GM08714 (cell line): Measurements from ENCODE around the gene ABCD3.
"Not testable (repeated sequence)": the region's sequence is repeated elsewhere in the genome, so short reads cannot be mapped to it uniquely, and the experiment has no call there.

Experiments
- H3K4me3 ChIP-seq: fragments of 200-500 bp; sonication (Bioruptor generic); 2 replicates; pipeline ENCODE4 v1.5.1; 2014; ENCODE audit warnings: mild to moderate bottlenecking, low read length, inconsistent platforms
- ZNF274 ChIP-seq: IDR thresholded peaks from 2 replicates; pipeline ENCODE4 v1.6.1; 2012; ENCODE audit warnings: mild to moderate bottlenecking, low read depth, low read length

ABCD3 gene

DNA sequence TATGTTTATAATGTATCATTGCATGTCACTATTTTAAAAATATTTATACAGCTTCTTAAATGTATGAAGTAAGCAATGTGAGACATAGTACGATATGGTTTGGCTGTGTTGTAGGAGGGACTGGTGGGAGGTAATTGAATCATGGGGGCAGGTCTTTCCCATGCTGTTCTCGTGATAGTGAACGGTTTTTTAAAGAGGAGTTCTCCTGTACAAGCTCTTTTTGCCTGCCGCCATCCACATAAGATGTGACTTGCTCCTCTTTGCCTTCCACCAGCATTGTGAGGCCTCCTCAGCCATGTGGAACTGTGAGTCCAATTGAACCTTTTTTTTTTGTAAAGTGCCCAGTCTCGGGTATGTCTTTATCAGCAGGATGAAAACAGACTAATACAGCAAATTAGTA, 10.3 kb downstream of the ABCD3 start:
- no peak for TF ChIP-seq ZNF274
- no peak overlapping the region for H3K4me3 ChIP-seq

DNA sequence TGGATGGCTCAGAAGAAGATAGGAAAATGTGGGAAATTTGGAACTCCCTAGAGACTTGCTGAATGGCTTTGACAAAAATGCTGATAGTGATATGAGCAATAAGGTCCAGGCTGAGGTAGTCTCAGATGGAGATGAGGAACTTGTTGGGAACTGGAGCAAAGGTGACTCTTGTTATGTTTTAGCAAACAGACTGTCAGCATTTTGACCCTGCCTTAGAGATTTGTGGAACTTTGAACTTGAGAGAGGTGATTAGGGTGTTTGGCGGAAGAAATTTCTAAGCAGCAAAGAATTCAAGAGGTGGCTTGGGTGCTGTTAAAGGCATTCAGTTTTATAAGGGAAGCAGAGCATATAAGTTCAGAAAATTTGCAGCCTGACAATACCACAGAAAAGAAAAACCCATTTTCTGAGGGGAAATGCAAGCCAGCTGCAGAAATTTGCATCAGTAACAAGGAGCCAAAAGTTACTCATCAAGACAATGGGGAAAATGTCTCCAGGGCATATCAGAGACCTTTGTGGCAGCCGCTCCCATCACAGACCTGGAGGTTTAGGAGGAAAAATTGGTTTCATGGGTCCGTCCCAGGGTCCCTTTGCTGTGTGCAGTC, 10.8 kb downstream of the ABCD3 start:
- not testable (repeated sequence) for H3K4me3 ChIP-seq

DNA sequence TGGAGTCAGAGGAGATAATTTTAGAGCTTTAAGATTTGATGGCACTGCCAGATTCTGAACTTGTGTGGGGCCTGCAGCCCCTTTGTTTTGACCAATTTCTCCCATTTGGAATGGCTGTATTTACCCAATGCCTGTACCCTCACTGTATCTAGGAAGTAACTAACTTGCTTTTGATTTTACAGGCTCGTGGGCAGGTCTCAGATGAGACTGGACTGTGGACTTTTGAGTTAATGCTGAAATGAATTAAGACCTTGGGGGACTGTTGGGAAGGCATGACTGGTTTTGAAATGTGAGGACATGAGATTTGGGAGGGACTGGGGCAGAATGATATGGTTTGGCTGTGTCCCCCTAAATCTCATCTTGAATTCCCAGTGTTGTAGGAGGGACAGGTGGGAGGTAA, 11.9 kb downstream of the ABCD3 start:
- not testable (repeated sequence) for H3K4me3 ChIP-seq

DNA sequence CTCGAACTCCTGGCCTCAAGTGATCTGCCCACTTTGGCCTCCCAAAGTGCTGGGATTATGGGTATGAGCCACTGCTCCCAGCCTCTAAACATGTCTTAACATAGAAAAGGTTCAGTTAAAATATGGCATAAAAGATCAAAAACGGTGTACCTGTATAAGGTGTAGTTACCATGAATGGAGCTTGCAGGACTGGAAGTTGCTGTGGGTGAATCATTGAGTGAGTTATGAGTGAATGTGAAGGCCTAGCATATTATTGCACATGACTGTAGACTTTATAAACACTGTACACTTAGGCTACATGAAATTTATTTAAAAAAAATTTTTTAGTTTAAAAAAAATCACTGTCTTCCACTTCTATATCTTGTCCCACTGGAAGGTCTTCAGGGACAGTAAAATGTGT, 15.7 kb downstream of the ABCD3 start:
- TF ChIP-seq ZNF274, result no peak
- H3K4me3 ChIP-seq, result no peak overlapping the region

DNA sequence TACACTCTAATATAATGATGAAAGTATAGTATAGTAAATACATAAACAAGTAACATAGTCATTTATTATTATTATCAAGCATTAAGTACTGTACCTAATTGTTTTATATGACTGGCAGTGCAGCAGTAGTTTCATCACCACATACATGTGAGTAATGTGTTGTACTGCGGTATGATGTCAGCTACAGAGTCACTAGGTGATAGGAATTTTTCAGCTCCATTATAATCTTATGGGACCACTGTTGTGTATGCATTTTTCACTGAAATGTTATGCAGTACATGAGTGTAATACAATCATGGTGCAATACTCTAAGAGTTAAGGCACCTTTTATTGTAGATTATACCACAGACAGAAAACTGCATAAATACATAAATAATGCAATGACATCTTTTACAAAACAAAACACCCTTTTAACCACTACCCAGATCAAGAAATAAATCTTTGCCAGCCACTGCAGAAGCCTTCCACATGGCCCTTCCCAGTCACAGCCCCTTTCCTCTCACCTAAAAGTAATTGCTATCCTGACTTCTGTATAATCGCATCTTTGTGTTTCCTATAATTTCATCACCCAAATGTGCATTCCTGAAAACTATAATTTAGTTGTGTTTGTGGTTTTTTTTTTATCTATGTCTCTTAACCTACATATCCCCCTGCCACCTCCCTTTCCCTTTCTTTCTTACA, 16.3 kb downstream of the ABCD3 start:
- no peak overlapping the region for H3K4me3 ChIP-seq
- TF ChIP-seq ZNF274, result no peak

DNA sequence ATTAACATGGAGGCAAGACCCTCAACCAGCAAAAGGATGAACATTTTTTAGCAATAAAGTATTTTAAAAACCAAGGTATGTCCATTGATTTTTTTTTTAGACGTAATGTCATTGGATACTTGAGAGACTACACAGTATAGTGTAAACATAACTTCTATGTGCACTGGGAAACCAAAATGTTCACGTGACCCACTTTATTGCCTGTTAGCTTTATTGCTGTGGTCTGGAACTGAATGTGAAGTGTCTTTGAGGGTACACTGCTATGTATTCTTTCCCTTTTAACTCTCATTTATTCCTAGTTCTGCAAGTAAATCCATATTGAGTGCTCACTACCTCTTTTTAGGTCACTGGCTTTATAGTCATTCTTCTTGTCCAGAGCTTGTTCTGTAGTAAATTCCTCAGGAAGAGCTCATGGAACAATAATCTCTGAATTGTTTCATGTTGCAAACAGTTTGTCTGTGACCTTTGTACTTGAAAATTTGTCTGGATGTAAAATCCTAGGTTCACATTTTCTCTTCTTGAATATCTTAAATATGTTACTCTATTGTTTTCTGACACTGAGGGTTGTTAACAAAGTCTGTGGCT, 20.6 kb downstream of the ABCD3 start:
- no peak for TF ChIP-seq ZNF274
- H3K4me3 ChIP-seq, result no peak overlapping the region

DNA sequence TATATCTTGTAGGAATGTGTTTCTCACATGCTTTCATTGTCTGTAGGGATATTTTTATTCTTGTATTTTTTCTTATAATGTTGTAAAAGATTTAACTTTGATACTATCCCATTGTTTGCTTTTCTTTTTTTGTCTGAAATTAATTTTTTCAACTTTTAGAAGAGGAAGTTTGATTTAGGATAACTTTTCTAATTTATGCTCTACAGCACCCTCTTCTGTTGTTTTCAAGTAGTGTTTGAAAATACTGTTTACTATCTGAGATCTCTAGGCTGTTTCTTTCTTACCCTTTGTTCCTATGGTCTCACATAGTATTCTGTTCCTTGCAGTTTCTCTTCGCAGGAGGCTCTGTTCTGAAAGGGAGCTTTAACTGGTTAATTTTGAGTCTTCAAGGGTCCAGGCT, 21.9 kb downstream of the ABCD3 start:
- no peak for TF ChIP-seq ZNF274

DNA sequence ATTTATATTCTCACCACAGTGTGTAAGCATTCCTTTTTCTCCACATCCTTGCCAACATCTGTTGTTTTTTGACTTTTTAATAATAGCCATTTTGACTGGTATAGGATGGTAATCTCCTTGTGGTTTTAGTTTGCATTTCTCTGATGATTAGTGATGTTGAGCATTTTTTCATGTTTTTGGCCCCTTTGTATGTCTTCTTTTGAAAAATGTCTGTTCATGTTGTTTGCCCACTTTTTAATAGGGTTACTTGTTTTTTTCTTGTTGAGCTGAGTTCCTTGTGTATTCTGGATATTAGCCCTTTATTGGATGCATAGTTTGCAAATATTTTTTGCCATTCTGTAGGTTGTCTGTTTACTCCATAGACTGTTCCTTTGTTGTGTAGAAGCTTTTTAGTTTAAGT, 24.9 kb downstream of the ABCD3 start:
- H3K4me3 ChIP-seq, result not testable (repeated sequence)

More for the DNA sequence above, 21.9 kb downstream of the ABCD3 start:
- no peak overlapping the region for H3K4me3 ChIP-seq

DNA sequence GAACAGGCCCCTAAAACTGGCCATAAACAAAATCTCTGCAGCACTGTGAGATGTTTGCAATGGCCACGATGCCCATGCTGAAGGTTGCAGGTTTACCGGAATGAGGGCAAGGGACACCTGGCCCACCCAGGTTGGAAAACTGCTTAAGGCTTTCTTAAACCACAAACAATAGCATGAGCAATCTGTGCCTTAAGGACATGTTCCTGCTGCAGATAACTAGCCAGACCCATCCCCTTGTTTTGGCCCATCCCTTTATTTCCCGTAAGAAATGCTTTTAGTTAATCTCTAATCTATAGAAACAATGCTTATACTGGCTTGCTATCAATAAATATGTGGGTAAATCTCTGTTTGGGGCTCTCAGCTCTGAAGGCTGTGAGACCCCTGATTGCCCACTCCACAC, 26.6 kb downstream of the ABCD3 start:
- H3K4me3 ChIP-seq, result not testable (repeated sequence)

DNA sequence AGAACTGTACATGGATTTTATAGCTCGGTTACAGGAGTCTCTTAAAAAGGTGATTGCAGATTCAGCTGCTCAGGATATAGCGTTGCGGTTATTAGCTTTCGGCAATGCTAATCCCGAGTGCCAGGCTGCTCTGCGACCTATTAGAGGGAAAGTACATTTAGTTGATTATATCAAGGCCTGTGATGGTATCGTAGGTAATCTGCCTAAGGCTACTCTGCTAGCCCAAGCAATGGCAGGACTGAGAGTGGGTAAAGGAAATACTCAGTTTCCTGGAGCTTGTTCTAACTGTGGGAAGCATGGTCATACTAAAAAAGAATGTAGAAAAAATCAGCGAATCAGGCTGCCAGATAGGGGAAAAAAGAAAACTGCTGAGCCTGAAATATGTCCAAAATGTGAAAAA, 27.5 kb downstream of the ABCD3 start:
- H3K4me3 ChIP-seq, result not testable (repeated sequence)

DNA sequence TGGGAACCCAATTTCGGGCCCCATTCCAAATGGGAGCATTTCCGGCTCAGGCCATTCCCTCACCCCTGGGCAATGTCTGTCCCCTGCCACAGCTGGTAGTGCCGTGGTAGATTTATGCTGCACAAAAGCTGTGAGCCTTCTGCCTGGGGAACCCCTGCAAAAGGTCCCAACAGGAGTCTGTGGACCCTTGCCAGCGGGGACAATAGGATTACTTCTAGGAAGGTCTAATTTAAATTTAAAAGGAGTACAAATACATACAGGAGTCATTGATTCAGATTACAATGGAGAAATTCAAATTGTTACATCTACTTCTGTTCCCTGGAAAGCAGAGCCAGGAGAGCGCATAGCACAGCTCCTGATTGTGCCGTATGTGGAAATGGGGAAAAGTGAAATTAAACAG, 28.0 kb downstream of the ABCD3 start:
- not testable (repeated sequence) for H3K4me3 ChIP-seq

DNA sequence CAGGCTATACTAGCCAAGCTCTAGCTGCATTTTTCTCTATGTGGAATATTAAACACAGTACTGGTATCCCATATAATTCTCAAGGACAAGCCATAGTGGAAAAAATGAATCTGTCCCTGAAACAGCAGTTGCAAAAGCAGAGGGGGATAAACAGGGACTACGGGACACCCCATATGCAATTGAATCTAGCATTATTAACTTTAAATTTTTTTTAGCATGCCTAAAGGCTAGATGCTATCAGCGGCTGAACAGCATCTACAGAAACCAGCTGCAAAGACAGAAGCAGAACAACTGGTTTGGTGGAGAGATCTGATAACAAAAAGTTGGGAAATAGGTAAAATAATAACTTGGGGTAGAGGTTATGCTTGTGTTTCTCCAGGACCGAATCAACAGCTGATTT, 30.6 kb downstream of the ABCD3 start:
- H3K4me3 ChIP-seq, result not testable (repeated sequence)

DNA sequence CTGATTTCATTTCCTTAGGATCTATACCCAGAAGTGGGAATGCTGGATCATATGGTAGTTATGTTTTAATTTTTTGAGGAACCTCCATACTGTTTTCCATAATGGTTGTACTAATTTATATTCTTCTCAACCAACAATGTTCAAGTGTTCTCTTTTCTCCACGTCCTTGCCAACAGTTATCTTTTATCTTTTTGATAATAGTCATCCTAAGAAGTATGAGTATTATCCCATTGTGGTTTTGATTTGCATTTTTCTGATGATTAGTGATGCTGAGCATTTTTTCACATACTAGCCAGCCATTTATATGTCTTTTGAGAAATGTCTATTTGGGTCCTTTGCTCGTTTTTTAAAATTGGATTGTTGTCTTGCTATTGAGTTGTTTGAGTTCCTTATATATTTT, 38.5 kb downstream of the ABCD3 start:
- no peak for TF ChIP-seq ZNF274
- H3K4me3 ChIP-seq, result no peak overlapping the region

DNA sequence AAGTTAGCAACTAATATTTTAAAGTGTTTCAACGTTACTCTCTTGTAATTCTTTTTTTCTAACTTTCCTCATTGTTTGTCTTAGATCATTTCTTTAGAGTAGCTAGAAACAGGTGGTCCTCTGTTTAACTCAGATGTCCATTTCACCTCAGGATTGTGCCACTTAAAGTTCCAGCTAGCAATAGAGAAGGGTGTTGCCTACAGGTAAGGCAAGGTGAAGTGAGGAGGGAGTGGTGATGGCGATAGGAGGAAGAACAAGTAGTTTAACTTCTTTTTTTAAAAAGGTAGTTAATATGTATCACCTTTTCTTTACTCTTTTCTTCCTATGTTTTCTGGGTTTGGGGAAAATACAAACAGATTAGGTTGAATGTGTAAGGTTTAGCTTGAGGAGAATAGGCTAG, 44.4 kb downstream of the ABCD3 start:
- no peak overlapping the region for H3K4me3 ChIP-seq
- no peak for TF ChIP-seq ZNF274

DNA sequence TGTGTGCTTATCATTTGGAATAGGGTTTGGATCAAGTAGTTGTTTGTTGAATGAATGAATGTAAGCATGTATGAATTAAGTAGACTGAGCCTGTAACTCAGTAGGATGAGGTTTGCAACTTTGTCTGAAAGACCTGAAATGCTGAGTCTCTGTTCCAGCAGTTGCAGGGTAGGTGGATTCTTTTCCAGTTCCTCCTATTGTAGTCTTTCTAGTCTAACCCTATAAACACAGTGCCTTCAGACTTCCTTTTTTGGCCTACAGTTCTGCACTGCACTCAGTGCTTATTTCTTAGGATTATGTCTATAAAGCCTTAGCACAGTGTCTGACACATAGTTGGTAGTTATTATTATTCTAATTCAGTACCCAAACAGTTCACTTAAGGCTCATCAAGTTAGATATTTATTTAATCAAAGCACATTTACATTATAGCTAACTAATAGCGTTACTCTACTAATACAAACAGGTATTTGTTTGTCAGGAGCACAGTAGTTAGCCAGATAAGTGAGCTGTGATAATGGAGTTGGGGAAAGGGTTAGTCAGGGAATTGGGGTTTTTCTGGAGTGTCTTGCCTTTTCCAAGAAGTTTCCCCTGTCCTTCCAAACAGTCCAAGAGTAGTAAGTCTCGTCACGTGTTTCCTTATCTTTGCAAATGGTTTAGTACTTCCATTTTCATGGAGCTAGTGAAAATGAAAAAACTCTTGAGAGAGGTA, 45.0 kb downstream of the ABCD3 start:
- TF ChIP-seq ZNF274, result no peak
- no peak overlapping the region for H3K4me3 ChIP-seq

DNA sequence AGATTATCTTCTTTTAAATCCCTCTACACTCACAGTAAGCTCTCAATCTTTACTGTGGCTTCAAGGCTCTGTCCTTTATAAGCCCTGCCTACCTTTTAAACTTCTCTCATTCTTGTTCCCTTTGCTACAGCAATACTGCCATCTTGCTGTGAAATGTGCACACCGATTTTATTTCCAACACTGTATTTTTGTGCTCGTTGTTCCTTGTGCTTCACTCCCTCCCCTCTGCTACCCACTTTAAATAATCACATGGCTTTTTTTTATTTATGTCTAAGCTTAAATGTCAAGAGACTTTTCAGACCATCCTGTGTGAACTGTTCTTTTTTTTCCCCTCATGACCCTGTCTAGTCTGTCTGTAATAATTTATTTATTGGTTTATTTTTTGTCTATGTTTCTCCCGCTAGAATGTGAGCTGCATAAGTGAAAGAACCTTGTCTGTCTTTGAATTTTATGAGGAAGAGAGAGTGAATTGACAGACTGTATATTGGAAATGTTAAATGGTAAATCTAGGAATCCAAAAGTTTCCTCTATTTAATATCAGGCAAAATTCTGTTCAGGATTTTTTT, 45.7 kb downstream of the ABCD3 start:
- H3K4me3 ChIP-seq, result no peak overlapping the region
- no peak for TF ChIP-seq ZNF274
